Kasumi-1 (cell line): ENCODE results near the gene HOXD4.

Source experiments
- DNase-seq, 2 experiments: peaks; one replicate each; lab custom pipeline; 2025; lab: John Stamatoyannopoulos, UW

HOXD4 gene

GRCh38 chr2:176151442-176152287, at the start of gene HOXD4:
TSS of gene HOXD4 (plus strand) at chr2:176151550. CDS start at chr2:176151634, 84 bp downstream.
- no peak for DNase-seq

- no peak for DNase-seq
Measured at GRCh38 chr2:176101842-176102241, 49.5 kb upstream of the HOXD4 start.

GRCh38 chr2:176102309-176102866, 49.0 kb upstream of the HOXD4 start:
- no peak for DNase-seq

- DNase-seq = no peak
Measured at GRCh38 chr2:176103194-176103593, 48.2 kb upstream of the HOXD4 start.

GRCh38 chr2:176103742-176104315, 47.5 kb upstream of the HOXD4 start:
- DNase-seq = no peak

GRCh38 chr2:176104316-176105077, 46.9 kb upstream of the HOXD4 start:
- no peak for DNase-seq

- DNase-seq = no peak
Measured at GRCh38 chr2:176105078-176105729, 46.1 kb upstream of the HOXD4 start.

- DNase-seq = no peak
Measured at GRCh38 chr2:176105730-176106580, 45.4 kb upstream of the HOXD4 start.

- no peak for DNase-seq
Measured at GRCh38 chr2:176106581-176107539, 44.5 kb upstream of the HOXD4 start, which contains the start of gene HOXD11. TSS of gene HOXD11 (plus strand) at chr2:176107280. CDS start at chr2:176107356, 76 bp downstream.

- DNase-seq = no peak
Measured at GRCh38 chr2:176107731-176108181, 43.6 kb upstream of the HOXD4 start.

- peak in 1 of 2 experiments; percentile 27 for DNase-seq
Measured at GRCh38 chr2:176109192-176109901, 42.0 kb upstream of the HOXD4 start.

- no peak for DNase-seq
Measured at GRCh38 chr2:176109946-176110345, 41.4 kb upstream of the HOXD4 start.

- DNase-seq = peak; percentile 31 to 41
Measured at GRCh38 chr2:176110415-176111308, 40.7 kb upstream of the HOXD4 start.

- DNase-seq = peak; percentile 81 to 97
Measured at GRCh38 chr2:176111309-176111663, 40.1 kb upstream of the HOXD4 start.

- DNase-seq = no peak
Measured at GRCh38 chr2:176111846-176112374, 39.4 kb upstream of the HOXD4 start.

- DNase-seq = no peak
Measured at GRCh38 chr2:176112375-176113302, 38.7 kb upstream of the HOXD4 start.
